HL-60/S4 treated with phorbol 12-myristate 13-acetate at 8.2 ng/mL for 4 days and 3 days (cell line): Measurements from ENCODE around the gene ELK3.

Experiments
- in situ Hi-C: fragments of 300-500 bp; cut with MboI; formaldehyde crosslinking; loops from 2 replicates; pipeline ENCODE4 v1.15.0; 2022; ENCODE audit warnings: low sequenced_read_pairs

Gene ELK3

GRCh38 chr12:96250119-96250685, 56.0 kb downstream of the ELK3 start:
- in situ Hi-C loops: loop anchor here (25.0 kb wide), 1 partner anchor 262 kb away; no protein-coding TSS in a partner anchor

- in situ Hi-C loops: loop anchor here (25.0 kb wide), 1 partner anchor 257 kb away; no protein-coding TSS in a partner anchor
These were observed 60.9 kb downstream of the ELK3 start for GRCh38 chr12:96255077-96255476.

- in situ Hi-C loops: loop anchor here (25.0 kb wide), 1 partner anchor 255 kb away; no protein-coding TSS in a partner anchor
These were observed 62.6 kb downstream of the ELK3 start for GRCh38 chr12:96256672-96257361.

GRCh38 chr12:96257550-96258103, 63.5 kb downstream of the ELK3 start:
- in situ Hi-C loops: loop anchor here (25.0 kb wide), 1 partner anchor 255 kb away; no protein-coding TSS in a partner anchor

- in situ Hi-C loops: loop anchor here (25.0 kb wide), 1 partner anchor 254 kb away; no protein-coding TSS in a partner anchor
These were observed 64.2 kb downstream of the ELK3 start for GRCh38 chr12:96258104-96258961.

GRCh38 chr12:96260231-96260630, 66.1 kb downstream of the ELK3 start:
- in situ Hi-C loops: loop anchor here (25.0 kb wide), 1 partner anchor 252 kb away; no protein-coding TSS in a partner anchor

GRCh38 chr12:96260644-96261043, 66.5 kb downstream of the ELK3 start:
- in situ Hi-C loops: loop anchor here (25.0 kb wide), 1 partner anchor 252 kb away; no protein-coding TSS in a partner anchor

- in situ Hi-C loops: loop anchor here (25.0 kb wide), 1 partner anchor 251 kb away; no protein-coding TSS in a partner anchor
These were observed 67.4 kb downstream of the ELK3 start for GRCh38 chr12:96261557-96261956.

- in situ Hi-C loops: loop anchor here (25.0 kb wide), 1 partner anchor 249 kb away; no protein-coding TSS in a partner anchor
These were observed 69.3 kb downstream of the ELK3 start for GRCh38 chr12:96263449-96263902.

- in situ Hi-C loops: loop anchor here (25.0 kb wide), 1 partner anchor 247 kb away; no protein-coding TSS in a partner anchor
These were observed 71.2 kb downstream of the ELK3 start for GRCh38 chr12:96265400-96265799.

- in situ Hi-C loops: loop anchor here (25.0 kb wide), 1 partner anchor 246 kb away; no protein-coding TSS in a partner anchor
These were observed 71.7 kb downstream of the ELK3 start for GRCh38 chr12:96265836-96266235.

- in situ Hi-C loops: loop anchor here (25.0 kb wide), 1 partner anchor 246 kb away; no protein-coding TSS in a partner anchor
These were observed 72.1 kb downstream of the ELK3 start for GRCh38 chr12:96266238-96266637.

- in situ Hi-C loops: loop anchor here (25.0 kb wide), 1 partner anchor 241 kb away; no protein-coding TSS in a partner anchor
These were observed 77.5 kb downstream of the ELK3 start for GRCh38 chr12:96271469-96272199.

- in situ Hi-C loops: loop anchor here (25.0 kb wide), 1 partner anchor 238 kb away; no protein-coding TSS in a partner anchor
These were observed 80.2 kb downstream of the ELK3 start for GRCh38 chr12:96274331-96274730.

GRCh38 chr12:96285158-96285557, 91.0 kb downstream of the ELK3 start:
- in situ Hi-C loops: no loop called here

- in situ Hi-C loops: no loop called here
These were observed 94.9 kb downstream of the ELK3 start for GRCh38 chr12:96289067-96289466.

- in situ Hi-C loops: no loop called here
These were observed 98.9 kb downstream of the ELK3 start for GRCh38 chr12:96293093-96293492.

- in situ Hi-C loops: no loop called here
These were observed 100.7 kb downstream of the ELK3 start for GRCh38 chr12:96294831-96295230.

- in situ Hi-C loops: no loop called here
These were observed 101.5 kb downstream of the ELK3 start for GRCh38 chr12:96295532-96296160.
